ENCODE results near the gene CDIP1. TPM values are rescaled to one million over a fixed set of nuclear protein-coding genes. Genes with fewer than 3 reads are reported as not detected.

Gene CDIP1
- total and polyA plus RNA-seq, 10 of the 15 experiments (the other 5 are each of a cell fraction or from before 2014, with no cell fraction given), result 6.1 to 32.4 (median 13.6) TPM

GRCh38 chr16:4538350-4539235 lies at the start of gene CDIP1 (continued):
- TF ChIP-seq E2F8 (IDR thresholded peaks at IDR 0.05; ENCODE audit: low read depth, partially characterized antibody), result no peak
- no peak for TF ChIP-seq JUNB (IDR thresholded peaks at IDR 0.05)
- peak; percentile 93 to 96 for TF ChIP-seq BHLHE40 (IDR thresholded peaks at IDR 0.05; ENCODE audit: borderline replicate concordance in 1 of 2, low read depth in 2 of 2, low read length in 1 of 2)
- no peak for TF ChIP-seq MYB (IDR thresholded peaks at IDR 0.05; ENCODE audit: borderline replicate concordance, low read depth, low read length)
- no peak for TF ChIP-seq ZNF217 (IDR thresholded peaks at IDR 0.05)
- TF ChIP-seq CHD4 (IDR thresholded peaks at IDR 0.05), result no peak
- no peak for TF ChIP-seq CHD1 (IDR thresholded peaks at IDR 0.05; ENCODE audit: low read depth, low read length)
- TF ChIP-seq YBX1 (IDR thresholded peaks at IDR 0.05), result no peak
- no peak for TF ChIP-seq CTCF (IDR thresholded peaks at IDR 0.05 in 2 of 3, conservative IDR thresholded peaks at IDR 0.05 in 1 of 3; ENCODE audit: control insufficient read depth in 2 of 3, extremely low read depth in 1 of 3, insufficient read depth in 1 of 3, low read depth in 3 of 3, low read length in 3 of 3)
- TF ChIP-seq SMARCA5 (IDR thresholded peaks at IDR 0.05), result no peak
- no peak for TF ChIP-seq SMAD5 (IDR thresholded peaks at IDR 0.05; ENCODE audit: low read depth)
- no peak for TF ChIP-seq PRDM15 (CRISPR knock-in tag; IDR thresholded peaks at IDR 0.05)
- TF ChIP-seq MEF2B (IDR thresholded peaks at IDR 0.05; ENCODE audit: partially characterized antibody, poor library complexity, severe bottlenecking), result no peak
- TF ChIP-seq EGR1 (IDR thresholded peaks at IDR 0.05; ENCODE audit: borderline replicate concordance in 1 of 2, low read depth in 2 of 2, low read length in 2 of 2), result peak; percentile 61 to 92
- TF ChIP-seq STAT1 (conservative IDR thresholded peaks at IDR 0.05), result no peak
- peak; percentile 79; the same call in 1 of the 2 replicates for TF ChIP-seq POLR2AphosphoS2 (IDR thresholded peaks at IDR 0.05; ENCODE audit: low read depth, low read length)
- no peak for TF ChIP-seq MTA2 (IDR thresholded peaks at IDR 0.05; ENCODE audit: low read depth)

All from GM12878 (cell line).